Fibroblast of mammary gland (primary cell): ENCODE measurements around the gene CACNA2D3.

Experiments used
- DNase-seq: peaks from one replicate; pipeline ENCODE4 v3.0.0-alpha.2; 2010; ENCODE audit warnings: low read depth
- H3K4me3 ChIP-seq: 2 replicates; pipeline ENCODE4 v1.5.1; 2011; ENCODE audit warnings: low read depth, mild to moderate bottlenecking, low read length, moderate library complexity; ENCODE audit not compliant: control insufficient read depth
- TF ChIP-seq, protein P1 (sequence below): conservative IDR thresholded peaks from 2 replicates; pipeline ENCODE4 v1.5.1; 2011; ENCODE audit warnings: low read depth, low read length, inconsistent platforms; ENCODE audit not compliant: control insufficient read depth, insufficient read depth

The CACNA2D3 gene

GRCh38 chr3:54222316-54222715, 100.0 kb downstream of the CACNA2D3 start:
- TF ChIP-seq, protein P1, sequence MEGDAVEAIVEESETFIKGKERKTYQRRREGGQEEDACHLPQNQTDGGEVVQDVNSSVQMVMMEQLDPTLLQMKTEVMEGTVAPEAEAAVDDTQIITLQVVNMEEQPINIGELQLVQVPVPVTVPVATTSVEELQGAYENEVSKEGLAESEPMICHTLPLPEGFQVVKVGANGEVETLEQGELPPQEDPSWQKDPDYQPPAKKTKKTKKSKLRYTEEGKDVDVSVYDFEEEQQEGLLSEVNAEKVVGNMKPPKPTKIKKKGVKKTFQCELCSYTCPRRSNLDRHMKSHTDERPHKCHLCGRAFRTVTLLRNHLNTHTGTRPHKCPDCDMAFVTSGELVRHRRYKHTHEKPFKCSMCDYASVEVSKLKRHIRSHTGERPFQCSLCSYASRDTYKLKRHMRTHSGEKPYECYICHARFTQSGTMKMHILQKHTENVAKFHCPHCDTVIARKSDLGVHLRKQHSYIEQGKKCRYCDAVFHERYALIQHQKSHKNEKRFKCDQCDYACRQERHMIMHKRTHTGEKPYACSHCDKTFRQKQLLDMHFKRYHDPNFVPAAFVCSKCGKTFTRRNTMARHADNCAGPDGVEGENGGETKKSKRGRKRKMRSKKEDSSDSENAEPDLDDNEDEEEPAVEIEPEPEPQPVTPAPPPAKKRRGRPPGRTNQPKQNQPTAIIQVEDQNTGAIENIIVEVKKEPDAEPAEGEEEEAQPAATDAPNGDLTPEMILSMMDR = no peak
- no peak overlapping the region for H3K4me3 ChIP-seq
- DNase-seq = no peak

DNA sequence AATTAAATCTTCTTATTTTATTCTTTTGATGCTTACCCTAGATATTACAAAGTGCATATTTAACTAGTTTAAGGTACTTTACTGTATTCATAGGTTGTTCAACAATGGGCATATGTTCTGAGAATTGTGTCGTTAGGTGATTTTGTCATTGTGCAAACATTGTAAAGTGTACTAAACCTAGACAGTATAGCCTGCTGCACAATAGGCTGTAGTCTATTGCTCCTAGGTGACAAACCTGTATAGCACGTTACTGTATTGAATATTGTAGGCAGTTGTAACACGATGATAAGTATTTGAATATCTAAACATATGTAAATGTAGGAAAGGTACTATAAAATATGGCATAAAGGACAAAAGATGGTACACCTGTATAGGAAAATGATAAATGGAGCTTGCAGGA, 100.7 kb downstream of the CACNA2D3 start:
- H3K4me3 ChIP-seq = no peak overlapping the region
- DNase-seq = no peak
- TF ChIP-seq, protein P1 = no peak

GRCh38 chr3:54225841-54226528, 103.6 kb downstream of the CACNA2D3 start:
- TF ChIP-seq, protein P1 = no peak
- no peak overlapping the region for H3K4me3 ChIP-seq
- no peak for DNase-seq

GRCh38 chr3:54228806-54229205, 106.5 kb downstream of the CACNA2D3 start:
- H3K4me3 ChIP-seq = no peak overlapping the region
- TF ChIP-seq, protein P1 = no peak
- no peak for DNase-seq

- TF ChIP-seq, protein P1 = no peak
- no peak overlapping the region for H3K4me3 ChIP-seq
- no peak for DNase-seq
These were observed 110.3 kb downstream of the CACNA2D3 start for GRCh38 chr3:54232618-54233017.

GRCh38 chr3:54235998-54236397, 113.6 kb downstream of the CACNA2D3 start:
- TF ChIP-seq, protein P1 = no peak
- DNase-seq = no peak
- no peak overlapping the region for H3K4me3 ChIP-seq
